C1 segment of cervical spinal cord (tissue), 14 donors: ENCODE results near the gene CWF19L2.
"Not testable (repeated sequence)": the region's sequence is repeated elsewhere in the genome, so short reads cannot be mapped to it uniquely, and the experiment has no call there.

Experiments
- DNase-seq, 14 donors: peaks; one replicate each; lab custom pipeline; 2025; lab: John Stamatoyannopoulos, UW

The CWF19L2 gene

GRCh38 chr11:107457558-107458271, at the start of gene CWF19L2:
CWF19L2 (minus strand) TSS chr11:107457825; CDS start chr11:107457816, 9 bp downstream.
- DNase-seq = peak; percentile 18 to 91 (median 81)

GRCh38 chr11:107505647-107506225, 48.1 kb upstream of the CWF19L2 start:
- DNase-seq = no peak

- DNase-seq = no peak
Observed at GRCh38 chr11:107504981-107505380, 47.4 kb upstream of the CWF19L2 start.

GRCh38 chr11:107501713-107502112, 44.1 kb upstream of the CWF19L2 start:
- no peak for DNase-seq

- DNase-seq = not testable (repeated sequence)
Observed at GRCh38 chr11:107497371-107497770, 39.7 kb upstream of the CWF19L2 start.

GRCh38 chr11:107496011-107496410, 38.4 kb upstream of the CWF19L2 start:
- no peak for DNase-seq

GRCh38 chr11:107494055-107494454, 36.4 kb upstream of the CWF19L2 start:
- no peak for DNase-seq

- no peak for DNase-seq
Observed at GRCh38 chr11:107493117-107493516, 35.5 kb upstream of the CWF19L2 start.

GRCh38 chr11:107490836-107491235, 33.2 kb upstream of the CWF19L2 start:
- no peak for DNase-seq

- DNase-seq = no peak
Observed at GRCh38 chr11:107482234-107482633, 24.6 kb upstream of the CWF19L2 start.

GRCh38 chr11:107478922-107479321, 21.3 kb upstream of the CWF19L2 start:
- DNase-seq = no peak

- DNase-seq = no peak
Observed at GRCh38 chr11:107477820-107478219, 20.2 kb upstream of the CWF19L2 start.

GRCh38 chr11:107473792-107474191, 16.2 kb upstream of the CWF19L2 start:
- DNase-seq = no peak

GRCh38 chr11:107472966-107473365, 15.3 kb upstream of the CWF19L2 start:
- DNase-seq = no peak

GRCh38 chr11:107468596-107468995, 11.0 kb upstream of the CWF19L2 start:
- DNase-seq = no peak

- no peak for DNase-seq
Observed at GRCh38 chr11:107467696-107468095, 10.1 kb upstream of the CWF19L2 start.

- DNase-seq = not testable (repeated sequence)
Observed at GRCh38 chr11:107466275-107466866, 8.7 kb upstream of the CWF19L2 start.

- no peak for DNase-seq
Observed at GRCh38 chr11:107457205-107457557, 444 bp downstream of the CWF19L2 start.

GRCh38 chr11:107453594-107454286, 3.9 kb downstream of the CWF19L2 start:
- no peak for DNase-seq

- no peak for DNase-seq
Observed at GRCh38 chr11:107446822-107447431, 10.7 kb downstream of the CWF19L2 start.

- DNase-seq = no peak
Observed at GRCh38 chr11:107442715-107443215, 14.9 kb downstream of the CWF19L2 start.
